ENCODE data around the gene PTBP1. TPM values are rescaled to one million over a fixed set of nuclear protein-coding genes. Genes with fewer than 3 reads are reported as not detected.

Gene PTBP1
- total and polyA plus RNA-seq, 3 donors from 2014 or later = 116 to 196 (median 168) TPM

DNA sequence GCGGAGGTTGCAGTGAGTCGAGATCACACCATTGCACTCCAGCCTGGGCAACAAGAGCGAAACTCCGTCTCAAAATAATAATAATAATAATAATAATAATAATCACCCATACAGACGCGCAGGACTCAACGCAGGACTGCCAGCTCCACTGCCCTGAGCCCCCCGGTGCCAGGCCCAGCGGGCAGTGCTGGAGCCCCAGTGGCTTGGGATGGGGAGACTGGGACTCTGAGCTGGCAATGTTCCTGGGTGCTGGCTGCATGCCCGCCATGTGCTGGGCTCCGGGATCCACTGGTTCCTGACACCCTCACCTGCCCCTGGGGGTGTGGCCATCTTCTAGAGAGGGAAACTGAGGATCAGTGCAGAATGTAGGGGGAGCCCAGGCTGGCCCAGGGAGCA lies 30.1 kb downstream of the PTBP1 start:
- Histone ChIP-seq H3K4me3 (no peak overlapping the region), H3K27ac (no peak overlapping the region), H3K4me1 (no peaks in the 10 kb centered on the region), H3K9me3 (no peaks in the 10 kb centered on the region), H3K27me3 (no peaks in the 10 kb centered on the region), H3K36me3 (ENCODE audit: low read depth, missing control alignments) (no peaks in the 10 kb centered on the region)
- TF ChIP-seq, protein P1, sequence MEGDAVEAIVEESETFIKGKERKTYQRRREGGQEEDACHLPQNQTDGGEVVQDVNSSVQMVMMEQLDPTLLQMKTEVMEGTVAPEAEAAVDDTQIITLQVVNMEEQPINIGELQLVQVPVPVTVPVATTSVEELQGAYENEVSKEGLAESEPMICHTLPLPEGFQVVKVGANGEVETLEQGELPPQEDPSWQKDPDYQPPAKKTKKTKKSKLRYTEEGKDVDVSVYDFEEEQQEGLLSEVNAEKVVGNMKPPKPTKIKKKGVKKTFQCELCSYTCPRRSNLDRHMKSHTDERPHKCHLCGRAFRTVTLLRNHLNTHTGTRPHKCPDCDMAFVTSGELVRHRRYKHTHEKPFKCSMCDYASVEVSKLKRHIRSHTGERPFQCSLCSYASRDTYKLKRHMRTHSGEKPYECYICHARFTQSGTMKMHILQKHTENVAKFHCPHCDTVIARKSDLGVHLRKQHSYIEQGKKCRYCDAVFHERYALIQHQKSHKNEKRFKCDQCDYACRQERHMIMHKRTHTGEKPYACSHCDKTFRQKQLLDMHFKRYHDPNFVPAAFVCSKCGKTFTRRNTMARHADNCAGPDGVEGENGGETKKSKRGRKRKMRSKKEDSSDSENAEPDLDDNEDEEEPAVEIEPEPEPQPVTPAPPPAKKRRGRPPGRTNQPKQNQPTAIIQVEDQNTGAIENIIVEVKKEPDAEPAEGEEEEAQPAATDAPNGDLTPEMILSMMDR (IDR thresholded peaks at IDR 0.05) = no peak
- TF ChIP-seq POLR2A (IDR thresholded peaks at IDR 0.05) = no peak
- intact Hi-C loops (cut with DNase I; ENCODE audit: low total_unique reads) = no loop called here
- WGBS, 2 donors = 87 to 97% methylated on average over 7 to 11 of the region's 11 CpGs
- no peak for DNase-seq

DNA sequence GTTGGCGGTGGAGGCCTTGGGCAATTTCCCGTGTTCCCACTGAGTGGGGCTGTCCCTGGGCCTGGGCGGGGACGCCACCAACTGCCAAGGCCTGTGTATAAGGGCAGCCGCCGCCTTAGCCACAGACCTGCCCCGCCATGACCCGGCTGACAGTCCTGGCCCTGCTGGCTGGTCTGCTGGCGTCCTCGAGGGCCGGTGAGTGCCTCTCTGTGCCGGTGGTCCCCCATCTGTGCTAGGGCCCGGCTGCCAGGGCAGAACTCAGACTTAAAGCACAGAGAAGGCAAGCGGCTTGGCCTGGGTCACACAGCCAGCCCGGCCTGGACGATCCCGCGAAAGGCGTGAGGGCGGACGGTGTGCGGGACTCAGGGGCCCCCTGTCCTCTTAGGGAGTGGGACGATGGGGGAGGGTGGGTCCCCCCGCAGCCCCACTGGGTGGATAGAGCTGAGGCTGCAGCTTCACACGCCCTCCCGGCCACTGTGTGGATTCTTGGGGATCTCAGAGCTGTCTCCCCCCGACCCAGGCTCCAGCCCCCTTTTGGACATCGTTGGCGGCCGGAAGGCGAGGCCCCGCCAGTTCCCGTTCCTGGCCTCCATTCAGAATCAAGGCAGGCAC lies 30.6 kb downstream of the PTBP1 start, which contains the start of gene AZU1:
Gene AZU1, plus strand, starts transcription at position 128 of the 612 bp plus-strand sequence. Its CDS starts 10 bp downstream, at position 138.
- intact Hi-C loops (cut with DNase I; ENCODE audit: low total_unique reads) = no loop called here
- WGBS, 2 donors = 76 to 77% methylated on average over 5 to 33 of the region's 33 CpGs
- TF ChIP-seq, protein P1 (IDR thresholded peaks at IDR 0.05) = no peak
- TF ChIP-seq POLR2A (IDR thresholded peaks at IDR 0.05) = no peak
- no peaks in the 10 kb centered on the region for H3K36me3 ChIP-seq (ENCODE audit: low read depth, missing control alignments)
- DNase-seq = no peak
- no peak within 1 kb of the TSS for H3K4me3 ChIP-seq
- H3K9me3 ChIP-seq = no peaks in the 10 kb centered on the region
- H3K27me3 ChIP-seq = no peaks in the 10 kb centered on the region
- H3K4me1 ChIP-seq = no peaks in the 10 kb centered on the region
- H3K27ac ChIP-seq = no peak within 1 kb of the TSS

DNA sequence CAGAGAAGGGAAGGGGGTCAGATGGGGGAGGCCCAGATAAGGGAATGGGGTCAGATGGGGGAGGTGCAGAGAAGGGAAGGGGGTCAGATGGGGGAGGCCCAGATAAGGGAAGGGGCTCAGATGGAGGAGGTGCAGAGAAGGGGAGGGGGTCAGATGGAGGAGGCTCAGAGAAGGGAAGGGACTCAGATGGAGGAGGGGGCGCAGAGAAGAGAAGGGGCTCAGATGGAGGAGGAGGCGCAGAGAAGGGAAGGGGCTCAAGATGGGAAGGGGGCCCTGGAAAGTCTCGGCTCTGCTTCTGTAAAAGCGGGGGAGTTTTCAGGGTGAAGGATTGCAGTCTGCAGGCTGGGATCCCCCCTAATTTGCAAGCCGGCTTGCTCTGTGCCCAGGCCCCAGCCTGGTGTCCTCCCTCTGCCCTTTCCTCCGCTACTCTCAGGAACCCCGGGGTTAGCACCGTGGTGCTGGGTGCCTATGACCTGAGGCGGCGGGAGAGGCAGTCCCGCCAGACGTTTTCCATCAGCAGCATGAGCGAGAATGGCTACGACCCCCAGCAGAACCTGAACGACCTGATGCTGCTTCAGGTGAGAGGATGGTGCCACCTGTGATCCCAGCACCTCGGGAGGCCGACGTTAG lies 32.0 kb downstream of the PTBP1 start:
- no peak for DNase-seq
- Histone ChIP-seq H3K4me1 (no peaks in the 10 kb centered on the region), H3K4me3 (no peak overlapping the region), H3K9me3 (no peaks in the 10 kb centered on the region), H3K27me3 (no peaks in the 10 kb centered on the region), H3K27ac (no peak overlapping the region), H3K36me3 (ENCODE audit: low read depth, missing control alignments) (no peaks in the 10 kb centered on the region)
- TF ChIP-seq POLR2A (IDR thresholded peaks at IDR 0.05) = no peak
- TF ChIP-seq, protein P1 (IDR thresholded peaks at IDR 0.05) = no peak
- intact Hi-C loops (cut with DNase I; ENCODE audit: low total_unique reads) = no loop called here
- 73 to 77% methylated on average over 18 of the region's 18 CpGs for WGBS, 2 donors

DNA sequence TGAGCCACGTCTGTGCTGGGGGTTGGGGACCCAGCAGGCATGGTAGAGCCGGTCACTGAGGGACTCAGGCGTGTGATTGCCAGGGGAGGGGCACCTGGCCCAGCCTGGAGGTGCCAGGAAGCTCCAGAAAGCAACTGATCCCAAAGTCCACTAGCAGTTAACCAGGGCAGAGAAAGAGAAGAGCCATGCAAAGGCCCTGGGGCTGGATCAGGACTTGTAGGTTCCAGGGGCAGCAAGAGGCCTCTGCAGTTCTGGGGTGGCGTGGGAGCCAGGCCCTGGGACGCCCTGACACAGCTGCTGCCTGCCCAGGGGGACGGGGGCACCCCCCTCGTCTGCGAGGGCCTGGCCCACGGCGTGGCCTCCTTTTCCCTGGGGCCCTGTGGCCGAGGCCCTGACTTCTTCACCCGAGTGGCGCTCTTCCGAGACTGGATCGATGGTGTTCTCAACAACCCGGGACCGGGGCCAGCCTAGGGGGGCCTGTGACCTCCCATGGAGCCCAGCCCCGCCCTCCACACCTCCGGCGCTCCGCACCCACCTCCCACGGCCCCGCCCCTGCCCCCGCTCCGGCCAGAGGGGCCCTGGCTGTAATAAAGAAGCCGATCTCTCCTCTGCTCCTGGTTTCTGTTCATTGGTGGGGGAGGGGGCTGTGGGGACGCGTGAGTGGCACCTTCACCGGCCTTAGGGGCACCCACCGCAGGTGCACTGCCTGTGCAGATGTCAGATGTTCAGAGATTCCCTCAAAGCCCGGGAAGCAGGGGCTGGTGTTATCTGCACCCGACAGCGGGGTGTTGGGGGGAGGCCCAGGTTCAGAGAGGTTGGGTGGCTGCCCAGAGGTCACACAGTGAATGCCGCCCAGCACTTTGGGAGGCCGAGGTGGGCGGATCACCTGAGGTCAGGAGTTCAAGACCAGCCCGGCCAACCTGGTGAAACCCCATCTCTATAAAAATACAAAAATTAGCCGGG lies 34.4 kb downstream of the PTBP1 start:
- Histone ChIP-seq H3K27ac (no peak overlapping the region), H3K27me3 (no peaks in the 10 kb centered on the region), H3K9me3 (no peaks in the 10 kb centered on the region), H3K4me3 (no peak overlapping the region), H3K4me1 (no peaks in the 10 kb centered on the region), H3K36me3 (ENCODE audit: low read depth, missing control alignments) (no peaks in the 10 kb centered on the region)
- no peak for DNase-seq
- whole genome bisulfite sequencing, 2 donors = 47 to 64% methylated on average over 16 to 38 of the region's 38 CpGs
- intact Hi-C loops (cut with DNase I; ENCODE audit: low total_unique reads) = no loop called here
- TF ChIP-seq, protein P1 (IDR thresholded peaks at IDR 0.05) = no peak
- no peak for TF ChIP-seq POLR2A (IDR thresholded peaks at IDR 0.05)

Data from testis (tissue), 3 donors.